Measurements from ENCODE around the gene LYL1.

The LYL1 gene

GRCh38 chr19:13102666-13103580 lies at the start of gene LYL1:
Gene LYL1, minus strand, starts transcription at chr19:13102858. Its CDS starts 1,687 bp downstream, at chr19:13101171.
- DNase-seq (ENCODE audit: low read depth) = peak; percentile 75

GRCh38 chr19:13151605-13152355 lies 49.1 kb upstream of the LYL1 start:
- peak; percentile 98 for DNase-seq (ENCODE audit: low read depth)

GRCh38 chr19:13150931-13151604 lies 48.4 kb upstream of the LYL1 start:
- DNase-seq (ENCODE audit: low read depth) = peak; percentile 28

GRCh38 chr19:13150187-13150930 lies 47.7 kb upstream of the LYL1 start, which contains the start of the genes IER2 and STX10:
Gene IER2, plus strand, starts transcription at chr19:13150411. Its CDS starts 2,776 bp downstream, at chr19:13153187.
Gene STX10, minus strand, starts transcription at chr19:13150375. Its CDS starts 202 bp downstream, at chr19:13150173.
- DNase-seq (ENCODE audit: low read depth) = peak; percentile 98

- DNase-seq (ENCODE audit: low read depth) = peak; percentile 76
Measured at GRCh38 chr19:13149628-13150186, 47.0 kb upstream of the LYL1 start.

GRCh38 chr19:13149173-13149627 lies 46.5 kb upstream of the LYL1 start:
- DNase-seq (ENCODE audit: low read depth) = peak; percentile 19

- peak; percentile 45 for DNase-seq (ENCODE audit: low read depth)
Measured at GRCh38 chr19:13146763-13147563, 44.3 kb upstream of the LYL1 start.

GRCh38 chr19:13139633-13140311 lies 37.1 kb upstream of the LYL1 start:
- no peak for DNase-seq (ENCODE audit: low read depth)

GRCh38 chr19:13138916-13139198 lies 36.2 kb upstream of the LYL1 start:
- no peak for DNase-seq (ENCODE audit: low read depth)

- DNase-seq (ENCODE audit: low read depth) = no peak
Measured at GRCh38 chr19:13138171-13138915, 35.7 kb upstream of the LYL1 start.

GRCh38 chr19:13137290-13137794 lies 34.7 kb upstream of the LYL1 start:
- no peak for DNase-seq (ENCODE audit: low read depth)

- DNase-seq (ENCODE audit: low read depth) = no peak
Measured at GRCh38 chr19:13135068-13136062, 32.7 kb upstream of the LYL1 start.

- no peak for DNase-seq (ENCODE audit: low read depth)
Measured at GRCh38 chr19:13134626-13135025, 32.0 kb upstream of the LYL1 start.

- no peak for DNase-seq (ENCODE audit: low read depth)
Measured at GRCh38 chr19:13133241-13133870, 30.7 kb upstream of the LYL1 start.

- DNase-seq (ENCODE audit: low read depth) = peak; percentile 90
Measured at GRCh38 chr19:13132471-13133180, 30.0 kb upstream of the LYL1 start.

- no peak for DNase-seq (ENCODE audit: low read depth)
Measured at GRCh38 chr19:13130886-13131490, 28.3 kb upstream of the LYL1 start.
